BLaER1 (cell line): ENCODE data around the gene CELF4.

ENCODE experiments used
- H3K27ac ChIP-seq: shearing (Covaris generic); formaldehyde crosslinking; 2 replicates; pipeline ENCODE4 v1.8.1; 2022
- H3K27me3 ChIP-seq: shearing (Covaris generic); formaldehyde crosslinking; 2 replicates; pipeline ENCODE4 v1.8.1; 2022
- H3K36me3 ChIP-seq: shearing (Covaris generic); formaldehyde crosslinking; 2 replicates; pipeline ENCODE4 v1.8.1; 2022
- H3K4me1 ChIP-seq: shearing (Covaris generic); formaldehyde crosslinking; 2 replicates; pipeline ENCODE4 v1.8.1; 2022
- H3K4me2 ChIP-seq: shearing (Covaris generic); formaldehyde crosslinking; 2 replicates; pipeline ENCODE4 v1.8.1; 2022
- H3K4me3 ChIP-seq: shearing (Covaris generic); formaldehyde crosslinking; 2 replicates; pipeline ENCODE4 v1.8.1; 2022
- H3K9ac ChIP-seq: shearing (Covaris generic); formaldehyde crosslinking; 2 replicates; pipeline ENCODE4 v1.8.1; 2022
- H3K9me3 ChIP-seq: shearing (Covaris generic); formaldehyde crosslinking; 2 replicates; pipeline ENCODE4 v1.8.1; 2022
- H4K20me1 ChIP-seq: shearing (Covaris generic); formaldehyde crosslinking; 2 replicates; pipeline ENCODE4 v1.8.1; 2022
- Cebpa-rat ChIP-seq: shearing (Covaris generic); IDR thresholded peaks from 2 replicates; pipeline ENCODE4 v1.8.1; 2022

Gene CELF4

GRCh38 chr18:37574113-37574512 is 8.5 kb upstream of the CELF4 start:
- H3K27me3 ChIP-seq, result no peaks in the 10 kb centered on the region
- H3K36me3 ChIP-seq, result no peaks in the 10 kb centered on the region
- H3K9me3 ChIP-seq, result no peaks in the 10 kb centered on the region
- H3K27ac ChIP-seq, result no peak overlapping the region
- peaks cover under 1% of the 10 kb centered on the region for H3K4me1 ChIP-seq
- no peak overlapping the region for H3K9ac ChIP-seq
- no peak for TF ChIP-seq Cebpa-rat
- H3K4me2 ChIP-seq, result no peak overlapping the region
- no peak overlapping the region for H3K4me3 ChIP-seq
- no peaks in the 10 kb centered on the region for H4K20me1 ChIP-seq

- H3K36me3 ChIP-seq, result no peaks in the 10 kb centered on the region
- no peak for TF ChIP-seq Cebpa-rat
- no peak overlapping the region for H3K27ac ChIP-seq
- H3K9ac ChIP-seq, result no peak overlapping the region
- H3K4me3 ChIP-seq, result no peak overlapping the region
- no peaks in the 10 kb centered on the region for H4K20me1 ChIP-seq
- no peak overlapping the region for H3K4me2 ChIP-seq
- H3K9me3 ChIP-seq, result peaks cover under 1% of the 10 kb centered on the region; the same call in 1 of the 2 replicates
- no peaks in the 10 kb centered on the region for H3K4me1 ChIP-seq
- H3K27me3 ChIP-seq, result no peaks in the 10 kb centered on the region
Observed at GRCh38 chr18:37572736-37573135, 7.1 kb upstream of the CELF4 start.

GRCh38 chr18:37571266-37571665 is 5.7 kb upstream of the CELF4 start:
- Histone ChIP-seq H3K36me3 (no peaks in the 10 kb centered on the region), H3K27ac (no peak overlapping the region), H3K9me3 (peaks cover 16% of the 10 kb centered on the region), H3K4me3 (no peak overlapping the region), H3K4me2 (no peak overlapping the region), H3K27me3 (no peaks in the 10 kb centered on the region), H3K4me1 (no peaks in the 10 kb centered on the region), H4K20me1 (no peaks in the 10 kb centered on the region), H3K9ac (no peak overlapping the region)
- no peak for TF ChIP-seq Cebpa-rat

- H3K27ac ChIP-seq, result no peak overlapping the region
- H3K9me3 ChIP-seq, result peaks cover 20% of the 10 kb centered on the region
- H3K36me3 ChIP-seq, result no peaks in the 10 kb centered on the region
- no peaks in the 10 kb centered on the region for H3K4me1 ChIP-seq
- TF ChIP-seq Cebpa-rat, result no peak
- H3K9ac ChIP-seq, result no peak overlapping the region
- no peak overlapping the region for H3K4me3 ChIP-seq
- H3K27me3 ChIP-seq, result no peaks in the 10 kb centered on the region
- no peaks in the 10 kb centered on the region for H4K20me1 ChIP-seq
- H3K4me2 ChIP-seq, result no peak overlapping the region
Observed at GRCh38 chr18:37570336-37570930, 4.8 kb upstream of the CELF4 start.

- peaks cover 25% of the 10 kb centered on the region for H3K9me3 ChIP-seq
- H3K4me2 ChIP-seq, result no peak overlapping the region
- no peaks in the 10 kb centered on the region for H3K4me1 ChIP-seq
- H3K27ac ChIP-seq, result no peak overlapping the region
- no peaks in the 10 kb centered on the region for H3K36me3 ChIP-seq
- H3K27me3 ChIP-seq, result no peaks in the 10 kb centered on the region
- no peak overlapping the region for H3K4me3 ChIP-seq
- TF ChIP-seq Cebpa-rat, result no peak
- no peaks in the 10 kb centered on the region for H4K20me1 ChIP-seq
- no peak overlapping the region for H3K9ac ChIP-seq
Observed at GRCh38 chr18:37568671-37569070, 3.1 kb upstream of the CELF4 start.

GRCh38 chr18:37567994-37568359 is 2.4 kb upstream of the CELF4 start:
- no peaks in the 10 kb centered on the region for H3K4me1 ChIP-seq
- no peak for TF ChIP-seq Cebpa-rat
- no peak overlapping the region for H3K4me2 ChIP-seq
- H3K27ac ChIP-seq, result no peak overlapping the region
- no peak overlapping the region for H3K9ac ChIP-seq
- no peak overlapping the region for H3K4me3 ChIP-seq
- H4K20me1 ChIP-seq, result no peaks in the 10 kb centered on the region
- H3K27me3 ChIP-seq, result no peaks in the 10 kb centered on the region
- H3K9me3 ChIP-seq, result peaks cover 25% of the 10 kb centered on the region
- H3K36me3 ChIP-seq, result no peaks in the 10 kb centered on the region

GRCh38 chr18:37567061-37567993 is 1.7 kb upstream of the CELF4 start:
- no peaks in the 10 kb centered on the region for H3K27me3 ChIP-seq
- peaks cover 25% of the 10 kb centered on the region for H3K9me3 ChIP-seq
- no peaks in the 10 kb centered on the region for H3K4me1 ChIP-seq
- no peak overlapping the region for H3K4me2 ChIP-seq
- H3K9ac ChIP-seq, result no peak overlapping the region
- H4K20me1 ChIP-seq, result no peaks in the 10 kb centered on the region
- H3K36me3 ChIP-seq, result no peaks in the 10 kb centered on the region
- no peak overlapping the region for H3K27ac ChIP-seq
- TF ChIP-seq Cebpa-rat, result no peak
- H3K4me3 ChIP-seq, result no peak overlapping the region

- peaks cover 25% of the 10 kb centered on the region for H3K9me3 ChIP-seq
- TF ChIP-seq Cebpa-rat, result no peak
- no peaks in the 10 kb centered on the region for H3K4me1 ChIP-seq
- no peak overlapping the region for H3K9ac ChIP-seq
- H3K4me3 ChIP-seq, result no peak overlapping the region
- H4K20me1 ChIP-seq, result no peaks in the 10 kb centered on the region
- H3K36me3 ChIP-seq, result no peaks in the 10 kb centered on the region
- H3K4me2 ChIP-seq, result no peak overlapping the region
- H3K27me3 ChIP-seq, result no peaks in the 10 kb centered on the region
- no peak overlapping the region for H3K27ac ChIP-seq
Observed at GRCh38 chr18:37566479-37567060, 972 bp upstream of the CELF4 start.

GRCh38 chr18:37565977-37566478 is 430 bp upstream of the CELF4 start:
- H3K9ac ChIP-seq, result no peak overlapping the region
- no peaks in the 10 kb centered on the region for H3K27me3 ChIP-seq
- no peak overlapping the region for H3K4me3 ChIP-seq
- no peak overlapping the region for H3K27ac ChIP-seq
- no peak for TF ChIP-seq Cebpa-rat
- H4K20me1 ChIP-seq, result no peaks in the 10 kb centered on the region
- H3K36me3 ChIP-seq, result no peaks in the 10 kb centered on the region
- H3K4me1 ChIP-seq, result no peaks in the 10 kb centered on the region
- peaks cover 25% of the 10 kb centered on the region for H3K9me3 ChIP-seq
- H3K4me2 ChIP-seq, result no peak overlapping the region

- no peak overlapping the region for H3K4me2 ChIP-seq
- no peak overlapping the region for H3K9ac ChIP-seq
- no peak overlapping the region for H3K4me3 ChIP-seq
- no peaks in the 10 kb centered on the region for H3K4me1 ChIP-seq
- H3K36me3 ChIP-seq, result no peaks in the 10 kb centered on the region
- no peaks in the 10 kb centered on the region for H3K27me3 ChIP-seq
- H4K20me1 ChIP-seq, result no peaks in the 10 kb centered on the region
- H3K9me3 ChIP-seq, result peaks cover 25% of the 10 kb centered on the region
- TF ChIP-seq Cebpa-rat, result no peak
- H3K27ac ChIP-seq, result no peak overlapping the region
Observed at GRCh38 chr18:37564711-37565100, 892 bp downstream of the CELF4 start.
